Measurements from ENCODE around the gene RPL18. TPM values are rescaled to one million over a fixed set of nuclear protein-coding genes. Genes with fewer than 3 reads are reported as not detected.

RPL18 gene
- total RNA-seq, 6 donors from 2014 or later = 950 to 1,930 (median 1,443) TPM

DNA sequence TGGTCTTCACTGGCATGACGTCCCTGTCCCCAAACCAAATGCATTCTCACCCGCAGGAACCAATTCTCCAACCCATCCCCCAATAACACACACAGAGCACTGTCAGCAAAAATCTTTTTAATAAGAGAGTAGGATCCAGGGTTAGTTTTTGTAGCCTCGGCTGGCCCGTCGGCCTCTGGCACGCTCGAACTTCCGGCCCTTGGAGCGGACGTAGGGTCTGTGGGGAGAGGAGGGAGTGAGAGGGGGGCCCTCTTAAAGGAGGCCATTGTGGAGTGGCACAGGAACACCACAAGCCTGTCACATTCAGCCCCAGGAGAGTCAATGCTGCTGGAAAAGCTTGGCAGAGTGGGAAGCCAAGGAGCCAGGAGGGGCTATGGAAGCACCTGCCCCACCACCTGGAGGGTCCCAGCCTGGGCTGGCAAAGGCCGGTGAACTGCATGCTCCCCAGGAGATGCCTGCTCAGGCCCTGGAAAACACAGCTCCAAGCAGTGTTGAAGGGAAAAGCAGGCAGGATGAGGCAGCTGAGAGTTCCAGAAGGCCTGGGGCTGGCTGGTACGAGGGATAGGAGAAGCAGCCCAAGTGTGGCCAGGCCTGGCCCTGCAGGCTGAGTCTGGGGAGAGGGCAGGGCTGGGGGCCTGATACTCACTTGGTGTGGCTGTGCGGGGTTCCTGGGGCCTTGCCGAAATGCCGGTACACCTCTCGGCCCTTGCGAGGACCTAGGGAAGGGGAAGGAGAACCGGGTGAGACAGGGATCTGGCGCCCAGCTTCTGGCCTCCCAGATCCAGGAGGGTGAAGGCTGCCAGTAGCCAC lies 3.5 kb downstream of the RPL18 start:
- Histone ChIP-seq H3K4me1 (peaks cover 33 to 61% (median 43%) of the 10 kb centered on the region in 4 donors), H3K27ac (peak overlapping the region; percentile 82 to 94 (median 88)), H3K27me3 (no peaks in the 10 kb centered on the region), H3K9me3 (no peaks in the 10 kb centered on the region), H3K36me3 (peaks cover 15 to 32% (median 28%) of the 10 kb centered on the region in 4 donors), H3K4me3 (peak overlapping the region in 1 of 4 donors; percentile 45)
- ATAC-seq (ENCODE audit: low FRiP score in 2 of 2) = no peak
- DNase-seq = peak in 1 of 2 donors; percentile 66
- TF ChIP-seq POLR2AphosphoS5 (IDR thresholded peaks at IDR 0.05) (no peak), POLR2A (IDR thresholded peaks at IDR 0.05) (no peak), EP300 (IDR thresholded peaks at IDR 0.05) (no peak)
- TF ChIP-seq, protein P1, sequence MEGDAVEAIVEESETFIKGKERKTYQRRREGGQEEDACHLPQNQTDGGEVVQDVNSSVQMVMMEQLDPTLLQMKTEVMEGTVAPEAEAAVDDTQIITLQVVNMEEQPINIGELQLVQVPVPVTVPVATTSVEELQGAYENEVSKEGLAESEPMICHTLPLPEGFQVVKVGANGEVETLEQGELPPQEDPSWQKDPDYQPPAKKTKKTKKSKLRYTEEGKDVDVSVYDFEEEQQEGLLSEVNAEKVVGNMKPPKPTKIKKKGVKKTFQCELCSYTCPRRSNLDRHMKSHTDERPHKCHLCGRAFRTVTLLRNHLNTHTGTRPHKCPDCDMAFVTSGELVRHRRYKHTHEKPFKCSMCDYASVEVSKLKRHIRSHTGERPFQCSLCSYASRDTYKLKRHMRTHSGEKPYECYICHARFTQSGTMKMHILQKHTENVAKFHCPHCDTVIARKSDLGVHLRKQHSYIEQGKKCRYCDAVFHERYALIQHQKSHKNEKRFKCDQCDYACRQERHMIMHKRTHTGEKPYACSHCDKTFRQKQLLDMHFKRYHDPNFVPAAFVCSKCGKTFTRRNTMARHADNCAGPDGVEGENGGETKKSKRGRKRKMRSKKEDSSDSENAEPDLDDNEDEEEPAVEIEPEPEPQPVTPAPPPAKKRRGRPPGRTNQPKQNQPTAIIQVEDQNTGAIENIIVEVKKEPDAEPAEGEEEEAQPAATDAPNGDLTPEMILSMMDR (IDR thresholded peaks at IDR 0.05) = no peak
- WGBS, 2 donors = 70 to 80% methylated on average over 19 of the region's 19 CpGs

DNA sequence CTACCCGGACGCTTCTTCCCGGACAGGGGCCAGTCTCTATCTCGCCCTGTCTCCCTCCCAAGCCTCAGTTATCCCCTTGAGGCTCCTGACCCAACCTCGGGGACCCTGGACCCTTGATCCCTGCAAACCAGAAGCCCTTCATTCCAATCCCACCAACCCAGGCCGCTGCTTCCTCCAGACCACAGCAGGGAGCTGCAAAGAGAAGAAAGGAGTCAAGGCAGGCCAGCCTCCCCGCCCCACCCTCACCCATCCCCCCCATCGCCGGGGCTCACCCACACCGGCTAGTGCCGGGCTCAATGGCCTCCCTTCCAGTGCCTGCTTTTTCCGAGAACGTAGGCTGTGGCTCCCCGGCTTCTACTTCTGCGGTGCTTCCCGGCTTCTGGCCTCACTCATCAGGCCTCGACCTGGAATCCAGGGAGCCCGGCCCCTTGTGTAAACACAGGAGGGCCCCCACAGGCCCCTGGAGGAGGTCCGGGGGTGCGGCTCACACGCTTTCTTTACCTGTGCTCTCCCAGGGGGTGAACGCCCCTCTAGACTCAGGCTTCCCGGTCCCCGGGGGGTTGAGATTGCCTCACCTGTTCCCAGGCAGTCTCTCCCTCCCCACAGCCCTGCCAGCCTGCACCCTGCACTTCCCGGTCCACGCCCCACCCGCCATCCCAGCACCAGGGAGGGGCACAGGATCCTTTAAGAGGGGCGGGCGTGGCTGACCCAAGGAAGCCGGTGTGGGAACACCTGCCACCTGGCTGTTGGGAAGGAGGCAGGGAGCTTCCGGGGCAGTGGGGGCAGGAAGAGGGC lies 4.3 kb downstream of the RPL18 start, which contains the start of gene FAM83E:
TSS of gene FAM83E (minus strand) at position 641 of the 795 bp plus-strand sequence. CDS start 1,704 bp downstream, outside the sequence.
- Histone ChIP-seq H3K9me3 (no peaks in the 10 kb centered on the region), H3K4me1 (peaks cover 26 to 53% (median 38%) of the 10 kb centered on the region in 4 donors), H3K36me3 (peaks cover 15 to 32% (median 28%) of the 10 kb centered on the region in 4 donors), H3K4me3 (peak within 1 kb of the TSS in 3 of 4 donors; percentile 33 to 88 (median 47)), H3K27me3 (no peaks in the 10 kb centered on the region), H3K27ac (peak within 1 kb of the TSS; percentile 82 to 94 (median 88))
- 59 to 69% methylated on average over 11 to 31 of the region's 31 CpGs for WGBS, 2 donors
- TF ChIP-seq POLR2A (IDR thresholded peaks at IDR 0.05) = peak in 1 of 4 donors; percentile 71
- peak; percentile 63 to 67 for TF ChIP-seq POLR2AphosphoS5 (IDR thresholded peaks at IDR 0.05)
- TF ChIP-seq, protein P1 (IDR thresholded peaks at IDR 0.05) = peak in 1 of 6 experiments; percentile 7
- TF ChIP-seq EP300 (IDR thresholded peaks at IDR 0.05) = peak in 1 of 4 donors; percentile 29
- ATAC-seq (ENCODE audit: low FRiP score in 2 of 2) (peak; percentile 1 to 78), DNase-seq (peak; percentile 88 to 95)

DNA sequence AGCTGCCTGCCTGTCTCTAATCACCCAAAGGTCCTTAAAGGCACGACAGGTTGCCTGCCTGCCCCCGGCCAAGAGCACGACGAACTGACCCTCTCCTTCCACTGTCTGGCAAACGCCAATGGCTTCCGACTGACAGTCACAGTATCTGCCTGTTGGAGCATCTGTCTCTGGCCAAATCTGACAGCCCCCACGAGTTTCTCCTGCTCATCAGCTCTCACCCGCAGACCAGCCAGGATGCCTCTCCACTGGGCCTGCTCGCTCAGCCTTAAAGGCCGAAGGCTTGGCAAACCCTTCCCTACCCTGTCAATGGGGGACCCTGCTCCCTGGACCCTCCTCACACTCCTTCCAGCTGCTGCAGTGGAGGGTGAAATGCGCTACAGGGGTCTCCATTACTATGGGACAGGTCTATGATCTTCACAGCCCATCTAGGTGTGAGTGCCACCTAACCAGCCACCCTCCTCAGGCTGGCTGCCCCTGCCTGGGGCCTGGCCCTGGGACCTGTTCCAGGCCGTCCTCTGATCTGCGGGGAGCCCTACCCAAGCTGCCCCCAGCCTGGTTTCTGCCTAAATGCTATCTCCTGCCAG lies 5.0 kb downstream of the RPL18 start:
- Histone ChIP-seq H3K4me3 (peak overlapping the region in 3 of 4 donors; percentile 33 to 47 (median 45)), H3K27me3 (no peaks in the 10 kb centered on the region), H3K27ac (peak overlapping the region; percentile 82 to 94 (median 88)), H3K36me3 (peaks cover 15 to 32% (median 28%) of the 10 kb centered on the region in 4 donors), H3K9me3 (no peaks in the 10 kb centered on the region), H3K4me1 (peaks cover 25 to 52% (median 37%) of the 10 kb centered on the region in 4 donors)
- 62 to 72% methylated on average over 11 to 13 of the region's 13 CpGs for WGBS, 2 donors
- ATAC-seq (ENCODE audit: low FRiP score in 2 of 2) = no peak
- no peak for TF ChIP-seq POLR2A (IDR thresholded peaks at IDR 0.05)
- peak in 1 of 2 donors; percentile 64 for DNase-seq

DNA sequence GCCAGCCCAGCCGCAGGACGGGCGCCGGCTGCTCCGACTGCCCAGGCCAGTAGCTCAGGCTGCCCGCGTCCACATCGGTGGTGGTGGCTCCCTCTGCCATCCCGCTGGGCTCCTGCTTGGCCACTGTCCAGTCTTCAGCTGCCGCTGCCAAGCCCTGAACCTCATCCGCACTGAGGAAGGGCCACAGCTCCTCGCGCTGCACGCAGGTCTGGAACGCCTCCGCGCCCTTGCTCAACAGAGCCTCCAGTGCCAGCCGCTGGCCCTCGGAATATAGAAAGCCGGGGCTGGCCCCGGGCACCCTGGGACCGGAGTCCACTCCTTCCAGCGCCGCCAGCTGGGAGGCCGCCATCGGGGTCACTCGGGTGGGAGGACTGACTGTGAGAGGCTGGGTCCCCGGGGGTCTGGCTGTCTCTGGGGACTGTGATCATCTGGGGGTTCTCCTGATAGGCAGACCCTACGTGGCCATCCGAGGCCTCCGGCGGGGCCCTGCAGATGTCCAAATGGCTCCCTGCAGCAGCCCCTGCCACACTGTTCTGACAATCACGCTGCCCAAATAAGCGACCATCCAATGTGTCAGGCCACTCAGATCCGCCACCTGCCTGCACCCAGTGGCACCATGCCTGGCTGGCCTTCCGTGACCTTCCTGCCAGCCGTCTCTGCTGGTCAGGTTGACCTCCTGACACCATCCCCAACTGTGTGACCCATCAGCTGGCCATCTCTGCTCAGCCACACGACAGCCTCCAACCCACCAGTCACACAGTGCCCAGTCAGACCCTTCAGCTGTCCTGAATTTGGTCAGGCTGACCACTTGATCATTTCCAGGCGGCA lies 5.7 kb downstream of the RPL18 start:
- DNase-seq = peak; percentile 45 to 87

More for the DNA sequence above, 5.7 kb downstream of the RPL18 start:
- H3K4me1 ChIP-seq = peaks cover 25 to 48% (median 35%) of the 10 kb centered on the region in 4 donors
- peak in 1 of 2 donors; percentile 7 for ATAC-seq (ENCODE audit: low FRiP score in 2 of 2)
- no peak for TF ChIP-seq POLR2AphosphoS5 (IDR thresholded peaks at IDR 0.05)
- no peak for TF ChIP-seq EP300 (IDR thresholded peaks at IDR 0.05)
- TF ChIP-seq, protein P1 (IDR thresholded peaks at IDR 0.05) = no peak
- no peak for TF ChIP-seq POLR2A (IDR thresholded peaks at IDR 0.05)
- peak overlapping the region in 2 of 4 donors; percentile 45 to 47 for H3K4me3 ChIP-seq
- no peaks in the 10 kb centered on the region for H3K27me3 ChIP-seq
- H3K36me3 ChIP-seq = peaks cover 15 to 32% (median 28%) of the 10 kb centered on the region in 4 donors
- H3K27ac ChIP-seq = peak overlapping the region; percentile 4 to 94 (median 88)
- WGBS, 2 donors = 70 to 77% methylated on average over 9 to 35 of the region's 39 CpGs
- H3K9me3 ChIP-seq = no peaks in the 10 kb centered on the region
